HFFc6 (cell line): Measurements from ENCODE around the gene STK38. TPM values are rescaled to one million over a fixed set of nuclear protein-coding genes. Genes with fewer than 3 reads are reported as not detected.

ENCODE experiments used
- DNase-seq: peaks from one replicate; pipeline ENCODE4 v3.0.0-alpha.2; 2018
- H3K27ac Mint-ChIP-seq: 2 replicates; pipeline ENCODE4 v1.8.0; 2020; ENCODE audit warnings: mild to moderate bottlenecking, mixed read lengths
- H3K27me3 Mint-ChIP-seq: 2 replicates; pipeline ENCODE4 v1.8.0; 2021; ENCODE audit warnings: mild to moderate bottlenecking, moderate library complexity, mixed read lengths; ENCODE audit not compliant: insufficient read depth
- H3K36me3 Mint-ChIP-seq: 2 replicates; pipeline ENCODE4 v1.8.0; 2021; ENCODE audit warnings: low read depth, mixed read lengths
- H3K4me1 Mint-ChIP-seq: 2 replicates; pipeline ENCODE4 v1.8.0; 2020; ENCODE audit warnings: low read depth, mixed read lengths
- H3K4me3 Mint-ChIP-seq: 2 replicates; pipeline ENCODE4 v1.8.0; 2020; ENCODE audit warnings: mild to moderate bottlenecking, moderate library complexity, mixed read lengths
- H3K9me3 Mint-ChIP-seq: 2 replicates; pipeline ENCODE4 v1.8.0; 2020; ENCODE audit warnings: mild to moderate bottlenecking, mixed read lengths
- CTCF ChIP-seq: fragments of 200-600 bp; sonication (generic); IDR thresholded peaks from 2 replicates; pipeline ENCODE4 v1.5.0; 2021; ENCODE audit warnings: antibody characterized with exemption, mild to moderate bottlenecking
- total RNA-seq, 6 experiments: library from RNA; stranded (reverse); fragmentation: NEBNext Ultra II Directional; extraction: Animal tissue kit (Norgen Biotek cat#: 25700); gene quantifications; 2 replicates in 1 of 6; 3 replicates in 5 of 6; pipeline ENCODE4 v1.2.3, GENCODE V29; 2021

The STK38 gene
- total RNA-seq, 6 experiments from 2014 or later: 37.4 to 44.9 (median 41.9) TPM

GRCh38 chr6:36467625-36468024 lies 79.7 kb downstream of the STK38 start:
- no peak overlapping the region for H3K27ac Mint-ChIP-seq
- no peaks in the 10 kb centered on the region for H3K9me3 Mint-ChIP-seq
- DNase-seq: no peak
- no peak overlapping the region for H3K4me3 Mint-ChIP-seq
- H3K4me1 Mint-ChIP-seq: peaks cover 36% of the 10 kb centered on the region
- H3K27me3 Mint-ChIP-seq: no peaks in the 10 kb centered on the region
- TF ChIP-seq CTCF: no peak
- peaks cover 19% of the 10 kb centered on the region for H3K36me3 Mint-ChIP-seq

DNA sequence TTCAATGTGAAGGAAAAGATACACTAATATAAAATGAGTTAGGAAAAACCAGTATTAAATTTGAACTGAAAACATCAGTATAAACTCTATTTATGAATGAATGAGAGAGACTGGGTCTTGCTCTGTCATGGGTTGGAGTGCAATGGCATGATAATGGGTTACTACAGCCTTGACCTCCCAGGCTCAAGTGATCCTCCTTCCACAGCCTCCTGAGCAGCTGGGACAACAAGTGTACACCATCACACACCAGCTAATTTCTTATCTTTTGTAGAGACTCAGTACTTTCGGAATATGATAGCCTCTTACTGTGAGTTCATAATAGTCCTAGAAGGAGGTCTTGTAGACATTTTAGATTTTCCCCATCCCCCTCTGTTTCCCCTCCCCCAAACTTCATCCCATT lies 83.0 kb downstream of the STK38 start:
- TF ChIP-seq CTCF: no peak
- H3K27me3 Mint-ChIP-seq: no peaks in the 10 kb centered on the region
- H3K9me3 Mint-ChIP-seq: no peaks in the 10 kb centered on the region
- H3K27ac Mint-ChIP-seq: peak overlapping the region; percentile 51
- DNase-seq: no peak
- 0 out of 2 replicates have a peak overlapping the region, but pooled peaks have one; percentile 13 for H3K4me3 Mint-ChIP-seq
- H3K4me1 Mint-ChIP-seq: peaks cover 46% of the 10 kb centered on the region
- peaks cover 28% of the 10 kb centered on the region for H3K36me3 Mint-ChIP-seq

DNA sequence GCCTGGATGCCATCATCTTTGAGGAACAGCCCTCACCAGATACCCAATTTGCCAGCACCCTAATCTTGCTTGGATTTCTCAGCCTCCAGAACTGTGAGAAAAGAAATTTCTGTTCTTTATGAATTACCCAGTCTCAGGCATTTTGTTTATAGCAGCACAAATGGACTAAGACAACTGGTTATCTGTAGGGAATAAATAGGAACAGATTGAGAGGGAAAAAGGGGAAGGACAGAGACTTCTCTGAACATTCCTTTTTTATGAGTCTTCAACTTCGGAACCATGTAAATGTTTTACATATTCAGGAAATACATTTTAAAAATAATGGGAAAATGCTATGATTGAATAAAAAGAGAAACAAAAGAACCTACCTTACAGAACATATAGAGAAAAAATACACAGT lies 83.6 kb downstream of the STK38 start:
- Mint-ChIP-seq H3K4me1 (peaks cover 42% of the 10 kb centered on the region), H3K4me3 (no peak overlapping the region; the same call in 1 of the 2 replicates), H3K27ac (peak overlapping the region; percentile 51; the same call in 1 of the 2 replicates), H3K9me3 (no peaks in the 10 kb centered on the region), H3K36me3 (peaks cover 25% of the 10 kb centered on the region), H3K27me3 (no peaks in the 10 kb centered on the region)
- peak; percentile 50 for DNase-seq
- no peak for TF ChIP-seq CTCF

GRCh38 chr6:36461646-36462045 lies 85.6 kb downstream of the STK38 start:
- H3K4me3 Mint-ChIP-seq: no peak overlapping the region
- DNase-seq: no peak
- TF ChIP-seq CTCF: no peak
- no peaks in the 10 kb centered on the region for H3K9me3 Mint-ChIP-seq
- H3K36me3 Mint-ChIP-seq: peaks cover 33% of the 10 kb centered on the region
- no peaks in the 10 kb centered on the region for H3K27me3 Mint-ChIP-seq
- no peak overlapping the region for H3K27ac Mint-ChIP-seq
- peaks cover 42% of the 10 kb centered on the region for H3K4me1 Mint-ChIP-seq

- H3K27ac Mint-ChIP-seq: no peak overlapping the region
- no peak for TF ChIP-seq CTCF
- no peak overlapping the region for H3K4me3 Mint-ChIP-seq
- peaks cover 42% of the 10 kb centered on the region for H3K4me1 Mint-ChIP-seq
- H3K9me3 Mint-ChIP-seq: no peaks in the 10 kb centered on the region
- DNase-seq: no peak
- no peaks in the 10 kb centered on the region for H3K27me3 Mint-ChIP-seq
- H3K36me3 Mint-ChIP-seq: peaks cover 31% of the 10 kb centered on the region
Observed at GRCh38 chr6:36460916-36461315, 86.4 kb downstream of the STK38 start.

GRCh38 chr6:36459501-36459900 lies 87.8 kb downstream of the STK38 start:
- no peak for TF ChIP-seq CTCF
- DNase-seq: no peak
- Mint-ChIP-seq H3K4me3 (no peak overlapping the region), H3K27me3 (no peaks in the 10 kb centered on the region), H3K36me3 (peaks cover 31% of the 10 kb centered on the region), H3K9me3 (no peaks in the 10 kb centered on the region), H3K27ac (no peak overlapping the region), H3K4me1 (peaks cover 39% of the 10 kb centered on the region)
